HFFc6 (cell line): ENCODE results near the gene NRF1. TPM values are rescaled to one million over a fixed set of nuclear protein-coding genes. Genes with fewer than 3 reads are reported as not detected.

Experiments
- DNase-seq: peaks from one replicate; pipeline ENCODE4 v3.0.0-alpha.2; 2018
- H3K27ac Mint-ChIP-seq: 2 replicates; pipeline ENCODE4 v1.8.0; 2020; ENCODE audit warnings: mild to moderate bottlenecking, mixed read lengths
- H3K27me3 Mint-ChIP-seq: 2 replicates; pipeline ENCODE4 v1.8.0; 2021; ENCODE audit warnings: mild to moderate bottlenecking, moderate library complexity, mixed read lengths; ENCODE audit not compliant: insufficient read depth
- H3K36me3 Mint-ChIP-seq: 2 replicates; pipeline ENCODE4 v1.8.0; 2021; ENCODE audit warnings: low read depth, mixed read lengths
- H3K4me1 Mint-ChIP-seq: 2 replicates; pipeline ENCODE4 v1.8.0; 2020; ENCODE audit warnings: low read depth, mixed read lengths
- H3K4me3 Mint-ChIP-seq: 2 replicates; pipeline ENCODE4 v1.8.0; 2020; ENCODE audit warnings: mild to moderate bottlenecking, moderate library complexity, mixed read lengths
- H3K9me3 Mint-ChIP-seq: 2 replicates; pipeline ENCODE4 v1.8.0; 2020; ENCODE audit warnings: mild to moderate bottlenecking, mixed read lengths
- total RNA-seq, 6 experiments: library from RNA; stranded (reverse); fragmentation: NEBNext Ultra II Directional; extraction: Animal tissue kit (Norgen Biotek cat#: 25700); gene quantifications; 2 replicates in 1 of 6; 3 replicates in 5 of 6; pipeline ENCODE4 v1.2.3, GENCODE V29; 2021
- TF ChIP-seq, protein P1 (sequence below): fragments of 200-600 bp; sonication (generic); IDR thresholded peaks from 2 replicates; pipeline ENCODE4 v1.5.0; 2021; ENCODE audit warnings: antibody characterized with exemption, mild to moderate bottlenecking

The NRF1 gene
- total RNA-seq, 6 experiments from 2014 or later = 8.8 to 11.8 (median 10.4) TPM

DNA sequence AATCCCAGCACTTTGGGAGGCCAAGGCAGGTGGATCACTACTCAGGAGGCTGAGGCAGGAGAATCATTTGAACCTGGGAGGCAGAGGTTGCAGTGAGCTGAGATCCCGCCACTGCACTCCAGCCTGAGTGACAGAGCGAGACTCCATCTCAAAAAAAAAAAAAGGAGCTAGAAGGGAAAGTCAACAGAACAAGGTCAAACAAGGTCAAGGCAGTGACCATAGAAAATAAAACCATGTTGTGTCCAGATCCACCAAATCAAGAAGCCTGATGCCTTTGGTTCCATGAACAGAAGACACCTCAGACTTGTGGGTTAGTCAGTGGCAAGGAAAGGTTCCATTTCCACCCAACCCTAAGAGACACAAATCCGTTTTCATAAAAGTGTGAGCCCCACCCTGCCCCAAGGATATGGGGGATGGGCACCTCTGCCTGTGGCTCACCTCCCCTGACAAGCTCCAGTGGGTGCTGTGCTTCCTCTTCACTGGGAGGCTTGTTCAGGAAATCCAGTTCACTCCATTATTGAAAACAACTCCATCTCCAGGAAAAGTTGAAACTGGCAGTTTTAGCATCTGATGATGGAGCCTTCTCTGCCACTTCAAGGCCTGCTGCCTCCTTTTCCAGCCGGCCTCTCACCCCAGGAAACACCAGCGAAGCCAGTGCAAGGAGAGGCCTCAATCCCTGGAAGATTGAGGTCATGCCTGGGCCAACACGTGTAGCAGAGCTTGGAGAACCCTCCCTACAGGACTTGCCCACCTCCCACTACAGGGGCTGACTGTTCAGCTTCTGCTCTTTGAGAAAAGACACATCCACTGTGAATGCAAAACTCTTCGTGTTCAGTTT lies 152.9 kb downstream of the NRF1 start:
- Mint-ChIP-seq H3K4me1 (no peaks in the 10 kb centered on the region), H3K27me3 (peaks cover 2% of the 10 kb centered on the region; the same call in 1 of the 2 replicates), H3K36me3 (no peaks in the 10 kb centered on the region), H3K4me3 (no peak overlapping the region), H3K9me3 (no peaks in the 10 kb centered on the region), H3K27ac (no peak overlapping the region)
- TF ChIP-seq, protein P1, sequence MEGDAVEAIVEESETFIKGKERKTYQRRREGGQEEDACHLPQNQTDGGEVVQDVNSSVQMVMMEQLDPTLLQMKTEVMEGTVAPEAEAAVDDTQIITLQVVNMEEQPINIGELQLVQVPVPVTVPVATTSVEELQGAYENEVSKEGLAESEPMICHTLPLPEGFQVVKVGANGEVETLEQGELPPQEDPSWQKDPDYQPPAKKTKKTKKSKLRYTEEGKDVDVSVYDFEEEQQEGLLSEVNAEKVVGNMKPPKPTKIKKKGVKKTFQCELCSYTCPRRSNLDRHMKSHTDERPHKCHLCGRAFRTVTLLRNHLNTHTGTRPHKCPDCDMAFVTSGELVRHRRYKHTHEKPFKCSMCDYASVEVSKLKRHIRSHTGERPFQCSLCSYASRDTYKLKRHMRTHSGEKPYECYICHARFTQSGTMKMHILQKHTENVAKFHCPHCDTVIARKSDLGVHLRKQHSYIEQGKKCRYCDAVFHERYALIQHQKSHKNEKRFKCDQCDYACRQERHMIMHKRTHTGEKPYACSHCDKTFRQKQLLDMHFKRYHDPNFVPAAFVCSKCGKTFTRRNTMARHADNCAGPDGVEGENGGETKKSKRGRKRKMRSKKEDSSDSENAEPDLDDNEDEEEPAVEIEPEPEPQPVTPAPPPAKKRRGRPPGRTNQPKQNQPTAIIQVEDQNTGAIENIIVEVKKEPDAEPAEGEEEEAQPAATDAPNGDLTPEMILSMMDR = no peak
- DNase-seq = no peak

DNA sequence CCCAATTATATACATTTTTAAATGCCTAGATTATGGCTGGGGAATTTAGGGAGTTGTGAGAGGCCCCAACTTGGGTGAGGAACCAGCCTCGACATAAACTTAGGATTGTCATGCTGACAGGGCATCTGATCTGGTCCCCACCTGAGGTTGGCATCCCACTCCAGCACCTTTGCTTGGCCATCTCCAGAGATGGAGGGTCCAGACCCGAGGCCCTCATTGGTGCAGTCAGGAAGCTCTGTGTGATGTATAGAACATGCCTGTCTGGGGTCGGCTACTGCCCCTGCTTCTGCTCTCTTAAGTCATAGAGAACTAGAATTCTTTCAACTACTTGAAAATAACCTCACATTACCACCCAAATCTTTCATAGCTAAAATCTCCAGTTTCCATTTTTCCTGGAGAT lies 153.8 kb downstream of the NRF1 start:
- Mint-ChIP-seq H3K27me3 (peaks cover 2% of the 10 kb centered on the region; the same call in 1 of the 2 replicates), H3K36me3 (no peaks in the 10 kb centered on the region), H3K4me1 (no peaks in the 10 kb centered on the region), H3K4me3 (no peak overlapping the region), H3K27ac (no peak overlapping the region), H3K9me3 (no peaks in the 10 kb centered on the region)
- DNase-seq = no peak
- TF ChIP-seq, protein P1 = no peak

GRCh38 chr7:129767120-129768015 lies 155.8 kb downstream of the NRF1 start:
- Mint-ChIP-seq H3K27me3 (peaks cover 6% of the 10 kb centered on the region), H3K4me3 (no peak overlapping the region), H3K36me3 (no peaks in the 10 kb centered on the region), H3K4me1 (no peaks in the 10 kb centered on the region), H3K9me3 (no peaks in the 10 kb centered on the region), H3K27ac (no peak overlapping the region)
- DNase-seq = no peak
- TF ChIP-seq, protein P1 = no peak

DNA sequence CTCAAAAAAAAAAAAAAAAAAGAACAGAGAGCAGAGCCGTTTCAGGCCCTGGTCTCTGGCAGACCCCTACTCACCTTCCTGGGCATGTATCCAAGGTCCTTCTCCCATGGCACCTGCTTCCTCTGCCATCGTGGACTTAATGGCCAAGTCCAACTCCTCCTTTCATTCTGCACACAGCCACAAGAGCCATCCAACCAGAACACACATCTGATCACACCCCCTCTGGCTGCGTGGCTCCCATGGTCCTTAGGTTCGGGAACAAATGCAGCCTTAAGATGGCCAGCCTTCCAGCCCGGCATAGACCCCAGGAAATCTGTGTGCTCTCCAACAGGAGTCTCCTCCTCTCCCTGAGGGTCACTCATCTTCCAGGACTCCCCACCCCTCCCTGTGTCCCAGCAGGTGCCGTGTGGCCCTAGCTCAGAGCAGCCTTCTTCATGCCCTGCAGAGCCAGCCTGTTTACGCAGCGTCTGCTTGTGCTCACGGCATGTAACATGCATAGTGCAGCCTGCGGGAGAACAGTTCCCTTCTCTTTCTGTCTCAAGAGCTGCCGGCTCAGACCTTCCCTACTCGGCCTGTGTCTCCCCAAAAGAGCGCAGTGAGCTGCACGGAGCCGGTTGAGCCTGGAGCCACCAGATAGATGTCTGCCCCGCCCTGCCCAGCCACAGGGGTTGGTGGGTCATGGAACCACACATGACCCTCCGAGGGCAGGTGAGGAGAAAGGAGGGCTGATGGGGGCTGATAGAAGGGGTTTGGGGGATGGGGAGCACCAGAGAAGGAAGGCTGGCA lies 157.3 kb downstream of the NRF1 start:
- Mint-ChIP-seq H3K27me3 (peaks cover 6% of the 10 kb centered on the region), H3K4me1 (no peaks in the 10 kb centered on the region), H3K4me3 (no peak overlapping the region), H3K36me3 (no peaks in the 10 kb centered on the region), H3K27ac (no peak overlapping the region), H3K9me3 (no peaks in the 10 kb centered on the region)
- TF ChIP-seq, protein P1 = no peak
- DNase-seq = no peak

DNA sequence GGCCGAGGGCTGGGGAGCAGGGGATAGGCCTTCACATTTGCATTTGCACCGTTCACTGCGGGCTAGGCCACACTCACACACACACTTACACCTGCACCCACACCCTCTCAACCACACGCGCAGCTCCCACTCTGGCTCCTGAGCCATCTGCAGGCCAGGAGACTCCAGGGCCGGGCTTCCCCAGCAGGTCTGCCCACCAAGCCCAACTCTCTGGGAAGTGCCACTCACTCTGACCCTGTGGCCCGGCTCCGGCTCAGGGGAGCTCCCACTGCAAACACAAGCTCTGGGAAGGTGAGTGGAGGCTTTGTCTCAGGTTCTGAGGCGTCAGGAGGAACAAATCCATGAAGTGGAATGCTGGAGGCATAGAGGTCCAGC lies 157.9 kb downstream of the NRF1 start:
- TF ChIP-seq, protein P1 = no peak
- Mint-ChIP-seq H3K4me1 (no peaks in the 10 kb centered on the region), H3K9me3 (no peaks in the 10 kb centered on the region), H3K27me3 (peaks cover 6% of the 10 kb centered on the region), H3K36me3 (no peaks in the 10 kb centered on the region), H3K27ac (no peak overlapping the region), H3K4me3 (no peak overlapping the region)
- no peak for DNase-seq
